ENCODE measurements around the gene INPP5A.

- TF ChIP-seq CTCF (IDR thresholded peaks at IDR 0.05) (no peak), EZH2 (IDR thresholded peaks at IDR 0.05; ENCODE audit: borderline replicate concordance, insufficient read depth, low read depth, low read length, poor library complexity, severe bottlenecking) (no peak)
Observed at GRCh38 chr10:132572545-132572937, 35.0 kb downstream of the INPP5A start.
